SK-N-SH (cell line): ENCODE results near the gene CLASRP. TPM values are rescaled to one million over a fixed set of nuclear protein-coding genes. Genes with fewer than 3 reads are reported as not detected.

Source experiments
- CTCF ChIA-PET: fragments of 300-600, 350-600 bp; formaldehyde crosslinking; extraction: SDS; loops from one replicate; lab custom pipeline; 2021; lab: Yijun Ruan, JAX
- POLR2A ChIA-PET: fragments of 350-600 bp; sonication (Branson Sonifier 250); formaldehyde crosslinking; extraction: SDS; loops from one replicate; lab custom pipeline; 2020; ENCODE audit warnings: antibody characterized with exemption, inconsistent platforms; lab: Yijun Ruan, JAX
- DNase-seq: peaks from one replicate; pipeline ENCODE4 v3.0.0; 2012
- H2AFZ ChIP-seq: fragments of 200-600 bp; sonication (generic); 2 replicates; pipeline ENCODE4 v1.8.1; 2016; ENCODE audit warnings: antibody characterized with exemption, mild to moderate bottlenecking, low read depth
- H3F3A ChIP-seq: fragments of 200-600 bp; sonication (generic); replicated peaks from 2 replicates; pipeline ENCODE3; 2016; ENCODE audit warnings: antibody characterized with exemption, mild to moderate bottlenecking; ENCODE audit not compliant: insufficient read depth
- H3K27ac ChIP-seq, 2 experiments: fragments of 200-500 bp in 1 of 2; fragments of 200-600 bp in 1 of 2; sonication (Bioruptor generic) in 1 of 2; sonication (generic), shearing (Covaris generic) in 1 of 2; 2 replicates each; pipeline versions ENCODE4 v1.5.1 to v1.6.1; 2014 to 2016; ENCODE audit warnings: low read depth in 2 of 2, inconsistent platforms in 1 of 2, low read length in 1 of 2, mild to moderate bottlenecking in 1 of 2, mixed read lengths in 1 of 2
- H3K27me3 ChIP-seq: fragments of 200-600 bp; sonication (generic), shearing (Covaris generic); 2 replicates; pipeline ENCODE4 v1.6.1; 2016; ENCODE audit warnings: mixed run types; ENCODE audit not compliant: insufficient read depth
- H3K36me3 ChIP-seq, 2 experiments: fragments of 200-500 bp in 1 of 2; fragments of 200-600 bp in 1 of 2; sonication (Bioruptor generic) in 1 of 2; sonication (generic) in 1 of 2; replicated peaks in 1 of 2; 2 replicates each; pipeline versions ENCODE3 to v1.5.1; 2014 to 2016; ENCODE audit warnings: low read length in 1 of 2, mild to moderate bottlenecking in 1 of 2; ENCODE audit not compliant: insufficient read depth in 2 of 2, control insufficient read depth in 1 of 2
- H3K4me1 ChIP-seq, 2 experiments: fragments of 200-500 bp in 1 of 2; fragments of 200-600 bp in 1 of 2; sonication (Bioruptor generic) in 1 of 2; sonication (generic), shearing (Covaris generic) in 1 of 2; 2 replicates each; pipeline versions ENCODE4 v1.5.1 to v1.6.1; 2014 to 2016; ENCODE audit warnings: low read depth in 1 of 2, low read length in 1 of 2, mixed run types in 1 of 2; ENCODE audit not compliant: insufficient read depth in 2 of 2, control insufficient read depth in 1 of 2
- H3K4me2 ChIP-seq: fragments of 200-600 bp; sonication (generic), shearing (Covaris generic); 2 replicates; pipeline ENCODE4 v1.6.1; 2017; ENCODE audit warnings: mixed run types
- H3K4me3 ChIP-seq, 2 experiments: fragments of 200-500 bp in 1 of 2; fragments of 200-600 bp in 1 of 2; sonication (Bioruptor generic) in 1 of 2; sonication (generic), shearing (Covaris generic) in 1 of 2; 2 replicates each; pipeline versions ENCODE4 v1.5.1 to v1.8.1; 2014 to 2016; ENCODE audit warnings: low read depth in 2 of 2, inconsistent platforms in 1 of 2, low read length in 1 of 2, mild to moderate bottlenecking in 1 of 2, mixed read lengths in 1 of 2, moderate library complexity in 1 of 2
- H3K79me2 ChIP-seq: fragments of 200-600 bp; sonication (generic); 2 replicates; pipeline ENCODE4 v1.8.1; 2017; ENCODE audit warnings: mild to moderate bottlenecking; ENCODE audit not compliant: insufficient read depth
- H3K9ac ChIP-seq: fragments of 200-600 bp; sonication (generic); 2 replicates; pipeline ENCODE4 v1.6.1; 2017; ENCODE audit warnings: mixed run types
- H3K9me2 ChIP-seq: fragments of 200-600 bp; sonication (generic); 2 replicates; pipeline ENCODE4 v1.6.1; 2017; ENCODE audit warnings: mixed run types
- H3K9me3 ChIP-seq: fragments of 200-600 bp; sonication (generic); 2 replicates; pipeline ENCODE4 v1.6.1; 2017; ENCODE audit warnings: mixed run types, mild to moderate bottlenecking, moderate library complexity
- H4K20me1 ChIP-seq: fragments of 200-600 bp; sonication (generic); 2 replicates; pipeline ENCODE4 v1.6.1; 2017; ENCODE audit warnings: mild to moderate bottlenecking, mixed run types; ENCODE audit not compliant: insufficient read depth
- CHD2 ChIP-seq: fragments of 150-350 bp; IDR thresholded peaks from 2 replicates; pipeline ENCODE4 v1.6.1; 2018; ENCODE audit warnings: low read length; ENCODE audit not compliant: partially characterized antibody
- EP300 ChIP-seq, 2 experiments: IDR thresholded peaks; 2 replicates each; pipeline versions ENCODE4 v1.4.0 to v1.6.1; 2012; ENCODE audit warnings: borderline replicate concordance in 1 of 2, low read depth in 1 of 2, low read length in 1 of 2
- FOSL2 ChIP-seq: IDR thresholded peaks from 2 replicates; pipeline ENCODE4 v1.4.0; 2012; ENCODE audit warnings: low read depth, mild to moderate bottlenecking, moderate library complexity, borderline replicate concordance
- FOXJ3 ChIP-seq: sonication (generic); formaldehyde crosslinking; IDR thresholded peaks from 2 replicates; pipeline ENCODE4 v1.5.1; 2020; ENCODE audit warnings: mild to moderate bottlenecking, missing genetic modification reagents
- FOXM1 ChIP-seq: IDR thresholded peaks from 2 replicates; pipeline ENCODE4 v1.4.0; 2012; ENCODE audit warnings: low read depth, mild to moderate bottlenecking
- GABPA ChIP-seq: IDR thresholded peaks from 2 replicates; pipeline ENCODE4 v1.4.0; 2012; ENCODE audit warnings: low read depth, mild to moderate bottlenecking
- GATA2 ChIP-seq: sonication (generic); formaldehyde crosslinking; IDR thresholded peaks from 2 replicates; pipeline ENCODE4 v1.5.0; 2020; ENCODE audit warnings: mild to moderate bottlenecking, missing genetic modification reagents
- MEF2A ChIP-seq: IDR thresholded peaks from 2 replicates; pipeline ENCODE4 v1.4.0; 2012; ENCODE audit warnings: low read depth, borderline replicate concordance
- MXI1 ChIP-seq: IDR thresholded peaks from 2 replicates; pipeline ENCODE4 v1.6.1; 2012; ENCODE audit warnings: mild to moderate bottlenecking, low read depth, low read length, improper control_type of control experiment
- NFIC ChIP-seq: IDR thresholded peaks from 2 replicates; pipeline ENCODE4 v1.4.0; 2012; ENCODE audit warnings: borderline replicate concordance
- NRF1 ChIP-seq: IDR thresholded peaks from 2 replicates; pipeline ENCODE4 v1.6.1; 2012; ENCODE audit warnings: low read depth, mild to moderate bottlenecking, low read length
- RFX5 ChIP-seq: IDR thresholded peaks from 2 replicates; pipeline ENCODE4 v1.6.1; 2012; ENCODE audit warnings: mild to moderate bottlenecking, improper control_type of control experiment, low read length
- RXRA ChIP-seq: IDR thresholded peaks from 2 replicates; pipeline ENCODE4 v1.4.0; 2012; ENCODE audit warnings: low read depth, mild to moderate bottlenecking, borderline replicate concordance
- TAF1 ChIP-seq: IDR thresholded peaks from 2 replicates; pipeline ENCODE4 v1.6.1; 2012; ENCODE audit warnings: low read depth, mild to moderate bottlenecking, low read length, moderate library complexity, borderline replicate concordance
- TCF12 ChIP-seq: IDR thresholded peaks from 2 replicates; pipeline ENCODE4 v1.4.0; 2012
- TEAD4 ChIP-seq: IDR thresholded peaks from 2 replicates; pipeline ENCODE4 v1.4.0; 2012; ENCODE audit warnings: mild to moderate bottlenecking, borderline replicate concordance; ENCODE audit not compliant: insufficient read depth
- ZBTB33 ChIP-seq: IDR thresholded peaks from 2 replicates; pipeline ENCODE4 v1.4.0; 2012; ENCODE audit warnings: low read depth, borderline replicate concordance
- WGBS: methylation state at CpG from one replicate; pipeline ENCODE4 v1.1.6; 2017; ENCODE audit warnings: low lambda C conversion rate; 5-methylcytosine and 5-hydroxymethylcytosine counted together
- polyA plus RNA-seq, 3 experiments: library from polyadenylated mRNA; depleted of rRNA; stranded (reverse); fragments of >200 nt; gene quantifications; 2 replicates each; pipeline ENCODE4 v1.2.3, GENCODE V29; 2012
- TF ChIP-seq, protein P1 (sequence below): IDR thresholded peaks from 2 replicates; pipeline ENCODE4 v1.4.0; 2012; ENCODE audit warnings: low read depth, borderline replicate concordance
- TF ChIP-seq, protein P2 (sequence below): fragments of 150-350 bp; IDR thresholded peaks from 2 replicates; pipeline ENCODE4 v1.6.1; 2017; ENCODE audit warnings: antibody characterized with exemption, low read length, low read depth, borderline replicate concordance
- TF ChIP-seq, protein P3 (sequence below): IDR thresholded peaks from 2 replicates; pipeline ENCODE4; 2012
- TF ChIP-seq, protein P4 (sequence below): IDR thresholded peaks from 2 replicates; pipeline ENCODE4 v1.6.1; 2012; ENCODE audit warnings: mild to moderate bottlenecking, low read depth, low read length, moderate library complexity

CLASRP gene
- 53.8 and 54.8 TPM in 2 replicates for polyA plus RNA-seq (2012; rRNA removed)
- polyA plus RNA-seq (2012; cell fraction: cytosol; rRNA removed), result 17.8 and 18.8 TPM in 2 replicates
- 283 and 291 TPM in 2 replicates for polyA plus RNA-seq (2012; cell fraction: nucleus; rRNA removed)

DNA sequence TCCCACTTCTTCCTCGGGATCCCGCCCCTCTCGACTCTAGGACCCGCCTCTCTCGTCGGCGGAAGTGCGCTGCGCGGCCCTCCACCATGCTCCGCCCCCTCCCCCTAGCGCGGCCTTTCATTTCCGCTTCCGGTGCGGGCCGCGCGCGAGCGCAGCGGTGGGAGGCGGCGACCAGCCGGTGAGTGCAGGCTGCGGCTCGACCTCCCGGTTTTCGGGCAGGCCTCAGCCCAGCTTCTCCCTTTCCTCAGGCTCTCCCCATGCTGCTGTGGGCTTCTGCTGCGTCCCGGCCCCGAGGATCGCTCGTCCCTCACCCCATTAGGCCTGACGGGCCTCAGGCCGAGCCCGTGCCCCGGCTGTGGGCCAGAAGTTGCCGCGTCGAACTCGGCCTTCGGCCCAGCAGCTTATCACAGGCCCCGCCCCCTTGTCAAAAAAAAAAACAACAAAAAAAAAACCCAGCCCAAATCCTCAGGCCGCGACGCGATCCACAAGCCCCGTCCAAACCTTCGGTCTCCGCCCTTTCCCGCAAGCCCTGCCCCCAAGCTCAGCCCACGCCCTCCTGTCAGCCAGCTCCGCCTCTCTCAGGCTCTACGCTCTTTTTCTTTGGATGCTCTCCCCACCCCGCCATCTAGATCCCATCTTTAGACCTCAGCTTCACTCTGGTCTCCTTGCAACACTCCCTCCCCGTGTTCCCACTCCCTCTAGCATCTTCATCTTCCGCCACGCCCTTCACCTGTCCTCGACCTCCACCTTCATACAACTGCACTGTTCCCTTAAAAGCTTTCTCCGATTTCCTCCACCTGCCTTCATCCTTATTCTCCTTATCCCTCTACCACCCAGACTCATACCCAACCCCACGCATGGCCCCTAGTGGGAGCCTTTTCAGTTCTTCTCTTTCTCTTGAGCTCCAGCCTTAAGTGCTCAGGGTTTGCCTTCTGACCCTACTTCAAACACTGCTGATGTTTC, at the start of gene CLASRP:
Gene CLASRP (plus strand): TSS at position 115 of the 963 bp plus-strand sequence. CDS start 1,168 bp downstream, outside the sequence.
- Histone ChIP-seq H3K79me2 (peaks cover 54% of the 10 kb centered on the region), H3K27me3 (no peaks in the 10 kb centered on the region), H3K36me3 (peaks cover 29 to 35% of the 10 kb centered on the region in 2 experiments), H3F3A (peaks cover 7% of the 10 kb centered on the region), H3K4me3 (peak within 1 kb of the TSS; percentile 72 to 90), H3K9ac (peak within 1 kb of the TSS; percentile 97), H2AFZ (peak within 1 kb of the TSS; percentile 95), H4K20me1 (peaks cover 45% of the 10 kb centered on the region), H3K27ac (peak within 1 kb of the TSS; percentile 88 to 93), H3K4me1 (peaks cover 10 to 11% of the 10 kb centered on the region in 2 experiments; a peak in 3 of 4 replicates), H3K9me3 (no peaks in the 10 kb centered on the region), H3K4me2 (peak within 1 kb of the TSS; percentile 97), H3K9me2 (no peaks in the 10 kb centered on the region)
- POLR2A ChIA-PET, result interaction anchor here (0.5 to 2.0 kb wide), 14 partner anchors 11 to 165 kb away, joined by 3 to 11 read pairs (median 4); partner anchors contain the start of genes CLPTM1, GEMIN7 and PPP1R37
- peak; percentile 98 for DNase-seq
- CTCF ChIA-PET, result interaction anchor here (1.4 to 1.8 kb wide), 2 partner anchors 20 to 299 kb away, joined by 3 to 17 read pairs; no protein-coding TSS in a partner anchor
- 1% methylated on average over 53 of the region's 62 CpGs for WGBS
- peak; percentile 89 for TF ChIP-seq MXI1
- no peak for TF ChIP-seq TCF12
- TF ChIP-seq, protein P1, sequence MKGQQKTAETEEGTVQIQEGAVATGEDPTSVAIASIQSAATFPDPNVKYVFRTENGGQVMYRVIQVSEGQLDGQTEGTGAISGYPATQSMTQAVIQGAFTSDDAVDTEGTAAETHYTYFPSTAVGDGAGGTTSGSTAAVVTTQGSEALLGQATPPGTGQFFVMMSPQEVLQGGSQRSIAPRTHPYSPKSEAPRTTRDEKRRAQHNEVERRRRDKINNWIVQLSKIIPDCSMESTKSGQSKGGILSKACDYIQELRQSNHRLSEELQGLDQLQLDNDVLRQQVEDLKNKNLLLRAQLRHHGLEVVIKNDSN, result no peak
- peak; percentile 52 for TF ChIP-seq NRF1
- TF ChIP-seq, protein P2, sequence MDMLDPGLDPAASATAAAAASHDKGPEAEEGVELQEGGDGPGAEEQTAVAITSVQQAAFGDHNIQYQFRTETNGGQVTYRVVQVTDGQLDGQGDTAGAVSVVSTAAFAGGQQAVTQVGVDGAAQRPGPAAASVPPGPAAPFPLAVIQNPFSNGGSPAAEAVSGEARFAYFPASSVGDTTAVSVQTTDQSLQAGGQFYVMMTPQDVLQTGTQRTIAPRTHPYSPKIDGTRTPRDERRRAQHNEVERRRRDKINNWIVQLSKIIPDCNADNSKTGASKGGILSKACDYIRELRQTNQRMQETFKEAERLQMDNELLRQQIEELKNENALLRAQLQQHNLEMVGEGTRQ, result no peak
- TF ChIP-seq FOSL2, result no peak
- TF ChIP-seq TEAD4, result no peak
- no peak for TF ChIP-seq RXRA
- TF ChIP-seq FOXM1, result no peak
- TF ChIP-seq GATA2 (CRISPR knock-in tag), result no peak
- no peak for TF ChIP-seq NFIC
- peak; percentile 92 for TF ChIP-seq TAF1
- peak; percentile 96 for TF ChIP-seq GABPA
- no peak for TF ChIP-seq RFX5
- TF ChIP-seq CHD2, result no peak
- TF ChIP-seq EP300 (IDR thresholded peaks at IDR 0.05; ENCODE audit: borderline replicate concordance in 1 of 2, low read depth in 1 of 2, low read length in 1 of 2), result no peak
- no peak for TF ChIP-seq ZBTB33
- TF ChIP-seq, protein P3, sequence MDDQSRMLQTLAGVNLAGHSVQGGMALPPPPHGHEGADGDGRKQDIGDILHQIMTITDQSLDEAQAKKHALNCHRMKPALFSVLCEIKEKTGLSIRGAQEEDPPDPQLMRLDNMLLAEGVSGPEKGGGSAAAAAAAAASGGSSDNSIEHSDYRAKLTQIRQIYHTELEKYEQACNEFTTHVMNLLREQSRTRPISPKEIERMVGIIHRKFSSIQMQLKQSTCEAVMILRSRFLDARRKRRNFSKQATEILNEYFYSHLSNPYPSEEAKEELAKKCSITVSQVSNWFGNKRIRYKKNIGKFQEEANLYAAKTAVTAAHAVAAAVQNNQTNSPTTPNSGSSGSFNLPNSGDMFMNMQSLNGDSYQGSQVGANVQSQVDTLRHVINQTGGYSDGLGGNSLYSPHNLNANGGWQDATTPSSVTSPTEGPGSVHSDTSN, result no peak
- TF ChIP-seq, protein P4, sequence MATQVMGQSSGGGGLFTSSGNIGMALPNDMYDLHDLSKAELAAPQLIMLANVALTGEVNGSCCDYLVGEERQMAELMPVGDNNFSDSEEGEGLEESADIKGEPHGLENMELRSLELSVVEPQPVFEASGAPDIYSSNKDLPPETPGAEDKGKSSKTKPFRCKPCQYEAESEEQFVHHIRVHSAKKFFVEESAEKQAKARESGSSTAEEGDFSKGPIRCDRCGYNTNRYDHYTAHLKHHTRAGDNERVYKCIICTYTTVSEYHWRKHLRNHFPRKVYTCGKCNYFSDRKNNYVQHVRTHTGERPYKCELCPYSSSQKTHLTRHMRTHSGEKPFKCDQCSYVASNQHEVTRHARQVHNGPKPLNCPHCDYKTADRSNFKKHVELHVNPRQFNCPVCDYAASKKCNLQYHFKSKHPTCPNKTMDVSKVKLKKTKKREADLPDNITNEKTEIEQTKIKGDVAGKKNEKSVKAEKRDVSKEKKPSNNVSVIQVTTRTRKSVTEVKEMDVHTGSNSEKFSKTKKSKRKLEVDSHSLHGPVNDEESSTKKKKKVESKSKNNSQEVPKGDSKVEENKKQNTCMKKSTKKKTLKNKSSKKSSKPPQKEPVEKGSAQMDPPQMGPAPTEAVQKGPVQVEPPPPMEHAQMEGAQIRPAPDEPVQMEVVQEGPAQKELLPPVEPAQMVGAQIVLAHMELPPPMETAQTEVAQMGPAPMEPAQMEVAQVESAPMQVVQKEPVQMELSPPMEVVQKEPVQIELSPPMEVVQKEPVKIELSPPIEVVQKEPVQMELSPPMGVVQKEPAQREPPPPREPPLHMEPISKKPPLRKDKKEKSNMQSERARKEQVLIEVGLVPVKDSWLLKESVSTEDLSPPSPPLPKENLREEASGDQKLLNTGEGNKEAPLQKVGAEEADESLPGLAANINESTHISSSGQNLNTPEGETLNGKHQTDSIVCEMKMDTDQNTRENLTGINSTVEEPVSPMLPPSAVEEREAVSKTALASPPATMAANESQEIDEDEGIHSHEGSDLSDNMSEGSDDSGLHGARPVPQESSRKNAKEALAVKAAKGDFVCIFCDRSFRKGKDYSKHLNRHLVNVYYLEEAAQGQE, result no peak
- TF ChIP-seq FOXJ3, result no peak
- no peak for TF ChIP-seq MEF2A
